Astrocyte (in vitro differentiated cells and primary cell): ENCODE data around the gene IL10.

Experiments used
- EZH2 ChIP-seq: IDR thresholded peaks from 2 replicates; pipeline ENCODE4 v1.6.1; 2012; ENCODE audit warnings: mild to moderate bottlenecking, low read length, inconsistent platforms; ENCODE audit not compliant: insufficient read depth
- TF ChIP-seq, protein P1 (sequence below): IDR thresholded peaks from 2 replicates; pipeline ENCODE4 v1.5.1; 2011; ENCODE audit warnings: low read depth, mild to moderate bottlenecking, inconsistent platforms, low read length, moderate library complexity; ENCODE audit not compliant: insufficient read depth

GRCh38 chr1:206753141-206753540, 19.2 kb downstream of the IL10 start:
- TF ChIP-seq, protein P1, sequence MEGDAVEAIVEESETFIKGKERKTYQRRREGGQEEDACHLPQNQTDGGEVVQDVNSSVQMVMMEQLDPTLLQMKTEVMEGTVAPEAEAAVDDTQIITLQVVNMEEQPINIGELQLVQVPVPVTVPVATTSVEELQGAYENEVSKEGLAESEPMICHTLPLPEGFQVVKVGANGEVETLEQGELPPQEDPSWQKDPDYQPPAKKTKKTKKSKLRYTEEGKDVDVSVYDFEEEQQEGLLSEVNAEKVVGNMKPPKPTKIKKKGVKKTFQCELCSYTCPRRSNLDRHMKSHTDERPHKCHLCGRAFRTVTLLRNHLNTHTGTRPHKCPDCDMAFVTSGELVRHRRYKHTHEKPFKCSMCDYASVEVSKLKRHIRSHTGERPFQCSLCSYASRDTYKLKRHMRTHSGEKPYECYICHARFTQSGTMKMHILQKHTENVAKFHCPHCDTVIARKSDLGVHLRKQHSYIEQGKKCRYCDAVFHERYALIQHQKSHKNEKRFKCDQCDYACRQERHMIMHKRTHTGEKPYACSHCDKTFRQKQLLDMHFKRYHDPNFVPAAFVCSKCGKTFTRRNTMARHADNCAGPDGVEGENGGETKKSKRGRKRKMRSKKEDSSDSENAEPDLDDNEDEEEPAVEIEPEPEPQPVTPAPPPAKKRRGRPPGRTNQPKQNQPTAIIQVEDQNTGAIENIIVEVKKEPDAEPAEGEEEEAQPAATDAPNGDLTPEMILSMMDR, result no peak
- TF ChIP-seq EZH2, result no peak
